ENCODE data around the gene SDK1.
"Not testable (repeated sequence)": the region's sequence is repeated elsewhere in the genome, so short reads cannot be mapped to it uniquely, and the experiment has no call there.

The SDK1 gene

DNA sequence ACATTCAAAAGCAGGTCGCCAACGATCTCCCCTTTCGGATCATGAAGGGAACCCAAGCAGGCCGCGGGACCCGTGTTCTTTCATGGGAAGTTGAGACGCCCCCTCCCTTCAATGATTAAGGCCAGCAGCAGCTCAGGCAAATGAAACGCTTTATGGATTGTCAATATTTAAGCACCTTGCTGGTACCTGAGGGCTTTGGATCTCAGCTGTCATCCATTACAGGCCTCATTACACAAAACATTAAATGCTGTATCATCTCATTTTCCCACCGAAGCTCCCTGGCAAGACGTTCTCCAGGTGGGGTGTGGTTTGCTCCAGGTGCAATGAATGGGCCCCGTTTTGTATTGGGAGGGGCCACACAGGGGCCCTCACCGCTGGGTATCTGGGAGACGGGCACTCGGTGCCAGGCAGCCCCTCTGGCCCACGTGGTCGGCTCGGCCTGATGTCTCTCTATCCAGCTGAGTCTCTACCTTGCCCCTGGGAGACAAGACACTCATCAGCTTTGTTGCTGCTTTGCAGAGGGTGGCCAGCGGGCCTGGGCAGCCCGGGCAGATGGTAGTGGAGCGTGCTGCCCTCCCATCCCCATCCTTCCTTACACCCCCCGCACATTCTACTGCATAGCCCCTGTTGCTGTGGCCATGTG is 925.0 kb downstream of the SDK1 start:
- DNase-seq (ENCODE audit: low read depth): no peak

DNA sequence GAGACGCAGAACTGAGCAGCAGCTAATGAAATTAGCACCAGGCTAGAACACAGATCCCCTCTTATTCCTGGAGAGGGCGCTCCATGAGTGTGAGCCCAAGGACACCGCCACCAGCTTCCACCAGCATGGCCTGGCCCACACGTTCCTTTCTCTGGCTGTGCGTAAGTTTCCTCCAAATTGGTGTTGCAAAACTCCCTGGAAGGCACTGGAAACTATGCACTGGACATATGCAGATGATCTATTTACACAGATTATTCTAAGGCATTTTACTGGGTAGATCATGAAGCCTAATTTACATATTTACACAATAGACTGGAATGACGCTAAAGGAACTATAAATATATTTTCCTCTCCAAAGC is 925.5 kb downstream of the SDK1 start:
- DNase-seq (ENCODE audit: low read depth): no peak

DNA sequence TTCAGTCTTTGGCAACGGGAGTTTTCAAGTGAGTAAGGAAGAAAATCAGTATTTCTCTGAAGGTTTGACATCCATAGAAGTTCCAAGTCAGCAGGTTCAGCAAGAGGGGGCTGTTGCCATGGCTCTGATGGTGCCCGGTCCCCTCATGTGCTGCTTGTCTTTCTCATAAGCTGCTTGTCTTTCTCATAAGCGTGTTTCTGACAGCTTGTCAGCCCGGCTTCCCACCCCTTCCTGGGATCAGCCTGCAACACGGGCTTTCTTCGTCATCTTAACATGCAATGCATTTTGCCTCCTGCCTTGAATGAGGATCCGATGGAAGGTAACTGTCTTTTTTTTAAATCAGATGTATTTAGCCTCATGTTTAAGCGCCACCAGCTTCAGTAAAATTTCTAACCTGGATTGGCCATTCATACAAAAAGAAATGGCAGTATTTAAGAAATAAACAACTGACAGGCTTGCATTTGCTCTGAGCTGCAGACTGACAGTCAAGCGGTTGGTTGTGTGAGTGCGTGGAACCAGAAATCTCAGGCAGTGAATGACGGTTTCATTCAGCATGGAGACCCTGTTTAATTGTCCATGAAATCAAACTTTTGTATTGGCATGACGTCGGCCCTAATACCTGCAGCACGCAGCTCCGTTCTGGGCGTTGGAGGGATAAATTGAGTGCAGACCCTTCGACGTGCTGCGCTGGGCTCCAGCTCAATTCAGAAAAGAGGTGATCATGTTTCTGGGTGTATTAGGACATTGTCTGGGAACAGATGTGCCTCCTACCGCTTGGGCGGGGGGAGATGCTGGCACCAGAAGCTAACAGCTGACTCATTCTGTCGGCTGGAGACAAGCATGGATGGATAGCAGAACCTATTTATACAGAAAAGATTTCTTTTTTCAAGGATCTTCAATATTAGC is 926.3 kb downstream of the SDK1 start:
- no peak for DNase-seq (ENCODE audit: low read depth)

DNA sequence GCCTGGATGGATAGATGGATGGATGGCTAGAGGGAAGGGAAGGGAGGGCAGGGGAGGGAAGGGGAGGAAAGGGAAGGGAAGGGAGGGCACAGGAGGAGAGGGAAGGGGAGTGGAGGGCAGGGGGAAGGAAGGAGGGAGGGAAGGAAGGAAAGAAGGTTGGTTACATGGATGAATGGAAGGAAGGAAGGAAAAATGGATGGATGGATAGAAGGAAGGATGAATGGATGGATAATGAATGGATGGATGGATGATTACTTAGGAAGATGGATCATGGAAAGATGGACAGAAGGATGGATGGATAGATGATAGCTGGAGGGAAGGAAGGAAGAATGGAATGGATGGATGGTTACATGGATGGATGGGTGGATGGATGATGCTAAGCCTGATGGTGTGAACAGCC is 929.3 kb downstream of the SDK1 start:
- DNase-seq (ENCODE audit: low read depth): no peak

DNA sequence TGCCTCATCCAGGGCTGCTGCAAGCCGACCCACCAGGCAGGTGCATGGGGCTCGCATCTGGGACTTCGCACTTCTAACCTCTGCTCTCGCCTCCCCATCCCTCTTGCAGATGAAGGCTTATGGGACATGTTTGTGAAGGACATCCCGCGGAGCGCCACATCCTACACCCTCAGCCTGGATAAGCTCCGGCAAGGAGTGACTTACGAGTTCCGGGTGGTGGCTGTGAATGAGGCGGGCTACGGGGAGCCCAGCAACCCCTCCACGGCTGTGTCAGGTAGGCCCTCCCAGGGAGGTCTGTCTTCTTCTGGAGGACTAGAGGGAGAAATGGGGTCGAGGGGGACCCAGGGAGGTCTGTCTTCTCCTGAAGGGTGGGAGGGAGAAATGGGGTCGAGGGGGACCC is 932.1 kb downstream of the SDK1 start:
- DNase-seq (ENCODE audit: low read depth): no peak

DNA sequence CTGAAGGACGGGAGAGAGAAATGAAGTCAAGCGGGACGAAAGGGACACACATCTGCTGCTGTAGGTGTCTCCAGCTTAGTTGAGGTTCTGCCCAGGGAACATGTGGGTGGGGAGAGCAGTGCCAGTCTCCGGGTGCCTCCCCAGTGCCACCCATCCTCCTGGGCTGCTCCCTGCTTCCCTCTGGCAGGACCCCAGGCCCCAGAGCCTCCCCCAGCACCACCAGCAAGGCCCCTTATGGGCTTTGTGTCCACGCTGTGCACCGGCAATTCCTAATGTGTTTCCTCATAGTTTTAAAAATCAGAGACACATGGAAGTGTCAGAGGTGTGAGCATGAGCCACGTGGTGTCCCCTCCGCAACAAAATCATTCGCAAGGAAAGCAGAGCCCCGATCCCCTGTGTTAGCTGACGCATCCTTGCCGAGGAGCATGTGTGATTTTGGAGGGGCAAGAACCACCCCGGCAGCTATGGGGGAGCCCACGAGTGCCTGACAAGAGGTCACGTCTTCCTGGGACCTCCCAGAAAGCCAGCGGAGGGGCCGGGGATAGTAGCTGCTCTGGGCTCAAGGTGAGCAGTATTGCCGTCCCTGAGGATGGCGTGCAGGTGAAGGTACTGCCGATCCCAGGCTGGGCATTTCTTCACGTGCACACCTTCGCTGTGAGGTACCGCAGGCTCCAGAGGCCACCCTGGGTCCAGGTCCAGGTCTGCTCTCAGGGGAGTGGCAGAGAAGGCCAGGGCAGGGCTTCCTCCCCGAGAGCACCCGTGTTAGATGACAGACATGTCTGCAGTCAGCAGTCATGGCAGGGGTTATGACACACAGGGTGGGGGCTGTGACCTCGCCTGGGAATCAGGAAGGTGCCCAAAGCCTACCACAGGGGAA is 932.8 kb downstream of the SDK1 start:
- no peak for DNase-seq (ENCODE audit: low read depth)

DNA sequence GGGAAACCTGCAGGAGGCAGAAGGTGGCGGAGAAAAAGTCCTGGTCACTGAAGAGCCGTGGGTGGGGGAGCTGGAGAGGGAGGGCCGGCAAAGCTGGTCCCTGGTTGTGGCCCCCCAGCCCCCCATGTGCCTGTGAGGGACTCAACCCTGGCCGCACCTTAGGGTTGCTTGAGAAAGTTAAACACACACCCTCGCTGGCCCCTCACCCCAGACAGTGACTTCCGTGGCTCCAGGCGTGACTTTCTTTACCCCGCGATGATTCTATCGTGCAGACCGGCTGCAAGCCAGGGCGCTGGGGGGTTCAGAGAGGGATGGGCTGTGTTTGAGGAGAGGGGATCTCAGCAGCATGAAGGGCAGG is 933.4 kb downstream of the SDK1 start:
- DNase-seq (ENCODE audit: low read depth): no peak

DNA sequence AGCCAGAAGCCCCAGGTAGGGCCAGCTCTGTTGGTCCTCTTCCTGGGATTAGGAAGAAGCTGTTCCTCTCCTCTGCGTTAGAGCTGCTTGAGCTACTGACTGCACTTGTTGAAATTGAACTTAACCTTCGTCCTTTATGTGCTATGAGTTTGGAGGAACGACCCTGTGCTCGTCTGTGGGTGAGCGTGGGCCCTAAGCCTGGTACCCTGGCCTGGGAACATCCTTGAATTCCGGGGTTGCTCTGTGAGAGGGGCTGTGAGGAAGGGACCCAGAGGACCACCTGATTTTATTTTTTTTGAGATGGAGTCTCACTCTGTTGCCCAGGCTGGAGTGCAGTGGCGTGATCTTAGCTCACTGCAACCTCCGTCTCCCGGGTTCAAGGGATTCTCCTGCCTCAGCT is 933.8 kb downstream of the SDK1 start:
- no peak for DNase-seq (ENCODE audit: low read depth)

DNA sequence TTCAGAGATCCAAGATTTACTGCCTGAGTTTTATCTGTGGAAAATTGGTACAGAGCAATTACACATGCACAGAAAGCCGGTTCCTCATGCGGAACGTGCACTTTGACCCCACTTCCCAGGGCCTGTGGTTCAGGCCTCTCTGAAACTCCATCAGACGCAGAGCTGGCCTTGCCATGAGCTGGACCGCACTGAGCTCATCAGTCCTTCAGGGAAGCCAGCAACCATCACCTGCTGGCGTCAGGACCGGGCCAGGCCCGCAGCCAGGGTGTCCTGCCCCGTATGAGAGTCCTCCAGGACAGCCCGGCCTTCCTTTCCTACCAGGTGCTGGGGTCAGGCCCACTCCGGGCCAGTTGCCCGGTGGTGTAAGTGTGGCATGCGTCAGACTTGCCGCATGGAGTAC is 934.5 kb downstream of the SDK1 start:
- DNase-seq (ENCODE audit: low read depth): no peak

DNA sequence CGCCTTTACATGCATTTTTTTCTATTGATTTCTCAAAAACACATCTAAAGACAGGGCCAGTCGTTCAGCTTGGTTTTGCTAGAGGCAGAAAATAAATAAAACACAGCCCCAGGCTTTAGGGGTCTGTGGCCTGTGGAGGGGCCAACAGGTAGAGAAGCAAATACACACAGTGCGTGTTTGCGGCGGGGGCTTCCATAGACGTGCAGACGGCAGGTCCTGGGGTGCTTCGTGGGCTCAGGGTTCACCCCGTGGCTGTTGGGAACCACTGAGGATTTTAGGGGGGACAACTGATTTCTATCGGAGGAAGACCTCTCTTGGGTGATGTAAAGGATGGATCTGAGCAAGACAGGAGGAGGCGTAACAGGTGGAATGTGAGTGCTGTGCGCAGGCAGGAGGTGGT is 935.3 kb downstream of the SDK1 start:
- no peak for DNase-seq (ENCODE audit: low read depth)

DNA sequence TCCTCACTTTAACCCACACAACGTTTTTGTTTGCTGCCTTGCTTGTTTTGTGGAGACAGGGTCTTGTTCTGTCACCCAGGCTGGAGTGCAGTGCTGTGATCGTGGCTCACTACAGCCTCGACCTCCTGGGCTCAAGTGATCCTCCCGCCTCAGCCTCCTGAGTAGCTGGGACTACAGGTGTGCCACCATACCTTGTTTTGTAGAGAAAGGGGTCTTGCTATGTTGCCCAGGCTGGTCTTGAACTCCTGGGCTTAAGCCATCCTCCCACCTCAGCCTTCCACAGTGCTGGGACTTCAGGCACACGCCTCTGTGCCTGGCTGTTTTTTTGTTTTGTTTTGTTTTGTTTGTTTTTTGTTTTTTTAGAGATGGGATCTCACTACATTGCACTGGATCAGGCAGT is 935.8 kb downstream of the SDK1 start:
- not testable (repeated sequence) for DNase-seq (ENCODE audit: low read depth)

DNA sequence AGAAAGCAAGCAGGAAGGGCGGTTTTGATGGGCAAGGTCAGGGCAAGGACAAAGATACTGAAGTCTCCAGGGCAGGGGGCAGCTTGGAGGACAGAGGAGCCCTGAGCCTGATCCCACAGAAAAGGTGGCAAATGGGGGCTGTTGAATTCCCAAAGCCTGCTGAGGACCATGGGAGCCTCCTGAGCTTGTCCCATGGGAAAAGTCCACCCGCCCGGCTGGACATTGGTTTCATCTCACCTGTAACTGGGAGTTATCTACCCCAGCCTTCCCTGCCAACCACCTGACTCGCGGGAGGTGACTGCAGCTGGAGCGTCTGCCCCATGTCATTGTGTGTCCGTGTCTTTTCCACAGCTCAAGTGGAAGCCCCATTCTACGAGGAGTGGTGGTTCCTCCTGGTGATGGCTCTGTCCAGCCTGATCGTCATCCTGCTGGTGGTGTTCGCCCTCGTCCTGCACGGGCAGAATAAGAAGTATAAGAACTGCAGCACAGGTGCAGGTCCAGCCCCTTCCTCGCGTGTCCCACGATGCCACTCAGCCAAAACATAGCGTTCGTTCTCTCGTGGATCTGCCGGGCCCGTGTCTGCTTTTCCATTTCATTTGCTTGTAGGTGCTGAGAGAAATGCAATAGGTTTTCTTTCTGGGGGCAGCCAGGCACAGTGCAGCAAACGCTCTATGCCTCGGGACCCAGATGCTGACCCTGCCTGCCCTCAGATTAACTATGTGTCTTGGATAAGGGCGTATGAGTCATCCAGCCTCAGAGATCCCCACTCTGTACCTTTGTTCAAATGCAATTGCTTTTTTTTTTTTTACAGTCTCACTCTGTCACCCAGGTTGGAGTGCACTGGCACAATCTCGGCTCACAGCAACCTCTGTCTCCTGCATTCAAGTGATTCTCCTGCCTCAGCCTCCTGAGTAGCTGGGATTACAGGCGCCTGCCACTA is 936.5 kb downstream of the SDK1 start:
- DNase-seq (ENCODE audit: low read depth): no peak

DNA sequence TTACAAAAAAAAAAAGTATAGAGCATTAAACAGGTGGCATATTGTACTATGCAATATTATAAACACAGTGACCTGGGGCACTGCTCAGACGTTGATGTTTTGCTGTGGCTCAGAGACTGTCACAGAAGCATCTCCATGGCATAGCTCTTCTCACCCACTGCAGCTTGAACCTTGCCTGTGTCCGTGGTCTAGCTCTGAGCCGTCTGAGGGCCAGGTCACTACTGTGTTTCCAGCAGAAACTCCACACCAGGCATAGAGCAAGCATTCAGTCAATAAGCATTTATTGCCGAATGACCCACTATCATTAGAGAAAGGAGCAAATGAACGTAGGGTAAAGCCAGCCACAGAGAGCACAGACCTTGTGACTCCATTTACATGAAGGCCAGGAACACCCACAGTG is 937.8 kb downstream of the SDK1 start:
- no peak for DNase-seq (ENCODE audit: low read depth)

DNA sequence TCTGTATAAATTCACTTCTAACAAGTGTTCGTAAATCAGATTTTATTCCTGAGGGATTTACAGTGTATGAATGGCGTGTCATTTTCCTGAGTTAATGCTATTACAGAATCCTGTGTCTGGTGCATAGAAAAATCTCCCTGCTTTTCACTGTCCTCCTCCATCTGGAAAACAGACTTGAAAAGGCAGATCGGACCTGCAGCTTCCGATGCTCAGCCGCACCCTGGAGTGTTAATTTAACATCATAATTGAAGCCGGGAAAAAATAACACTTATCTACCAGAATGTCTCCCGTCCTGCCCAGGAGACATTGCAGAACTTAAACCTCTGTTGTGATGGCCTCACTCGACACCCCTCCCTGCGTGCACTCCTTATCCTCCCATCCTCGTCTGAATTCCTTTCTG is 939.0 kb downstream of the SDK1 start:
- DNase-seq (ENCODE audit: low read depth): no peak

DNA sequence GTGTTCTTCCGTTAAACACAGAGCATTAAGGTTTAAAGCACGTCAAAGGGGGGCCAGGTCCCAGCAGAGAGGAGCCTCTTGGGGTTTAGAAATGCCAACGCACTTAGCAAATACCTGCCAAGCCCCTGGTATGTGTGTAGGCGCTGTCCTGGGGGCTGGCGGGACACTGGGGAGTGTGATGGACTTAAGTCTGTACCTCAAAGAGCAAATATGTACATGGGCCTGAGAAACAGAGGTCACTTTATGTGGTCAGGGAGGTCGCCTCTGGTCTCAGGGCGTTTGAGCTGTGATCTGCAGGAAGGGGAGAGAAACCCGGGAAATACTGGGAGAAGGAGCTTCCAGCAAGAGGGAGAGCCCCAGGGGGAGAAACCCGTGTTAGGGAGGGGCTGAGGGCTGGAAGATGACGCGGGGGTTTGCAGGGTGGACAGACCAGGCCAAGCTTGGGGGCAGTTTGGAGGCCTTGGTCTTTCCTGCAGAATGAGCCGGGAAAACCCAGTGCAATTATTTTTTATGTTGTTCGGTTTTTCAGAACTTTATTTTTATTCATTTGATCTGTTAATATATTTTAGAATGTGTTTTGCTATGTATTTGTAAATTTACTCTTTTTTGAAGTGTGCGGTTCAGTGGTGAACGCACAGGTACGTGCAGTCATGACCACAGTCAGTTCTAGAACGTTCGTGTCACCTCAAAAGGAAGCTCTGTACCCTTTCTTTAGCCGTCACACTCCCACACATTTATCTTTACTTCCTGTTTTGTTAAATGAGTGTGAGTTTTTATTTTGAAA is 939.7 kb downstream of the SDK1 start:
- no peak for DNase-seq (ENCODE audit: low read depth)

DNA sequence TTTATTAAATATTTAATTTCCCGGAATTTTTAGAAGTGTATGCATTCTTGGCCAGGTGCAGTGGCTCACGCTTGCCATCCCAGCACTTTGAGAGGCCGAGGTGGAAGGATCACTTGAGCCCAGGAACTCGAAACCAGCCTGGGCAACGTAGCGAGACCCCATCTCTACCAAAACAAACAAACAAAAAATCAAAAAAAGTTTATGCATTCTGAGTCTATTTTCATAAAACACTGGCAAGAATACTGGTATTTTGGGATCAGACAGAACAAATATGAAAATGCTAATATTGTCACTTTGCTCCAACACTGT is 940.2 kb downstream of the SDK1 start:
- DNase-seq (ENCODE audit: low read depth): no peak

DNA sequence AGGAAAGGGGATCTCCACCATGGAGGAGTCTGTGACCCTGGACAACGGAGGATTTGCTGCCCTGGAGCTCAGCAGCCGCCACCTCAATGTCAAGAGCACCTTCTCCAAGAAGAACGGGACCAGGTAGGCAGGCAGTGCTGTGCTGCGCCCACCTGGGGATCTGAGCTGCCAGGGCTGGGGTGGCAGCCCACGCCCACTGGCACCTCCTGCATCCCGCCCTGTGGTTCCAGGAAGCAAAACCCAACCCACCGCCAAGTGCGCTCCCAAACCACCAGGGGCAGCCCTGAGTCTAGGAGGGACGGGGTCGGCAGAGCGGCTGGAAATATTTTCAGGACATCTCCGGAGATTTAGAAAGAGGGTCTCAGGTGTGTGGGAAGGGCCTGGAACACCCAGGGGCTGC is 940.7 kb downstream of the SDK1 start:
- no peak for DNase-seq (ENCODE audit: low read depth)

DNA sequence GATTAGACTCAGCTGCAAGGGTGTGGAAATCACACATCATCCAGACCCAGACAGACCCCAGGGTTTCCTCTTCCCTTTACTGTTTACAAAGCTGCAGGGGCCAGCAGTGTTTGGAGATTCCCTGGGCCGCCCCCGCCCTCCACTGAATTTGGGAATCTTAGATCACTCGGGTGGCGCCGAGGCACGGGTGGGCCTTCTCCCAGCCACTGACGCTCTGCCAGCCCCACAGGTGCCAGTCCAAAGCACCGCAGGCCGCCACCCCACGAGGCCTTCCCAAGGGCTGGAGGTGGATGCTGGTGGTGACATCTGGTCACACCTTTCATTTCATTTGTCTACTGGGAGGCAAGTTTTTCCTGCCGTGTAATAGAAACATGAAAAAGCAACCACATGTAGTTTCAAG is 941.7 kb downstream of the SDK1 start:
- no peak for DNase-seq (ENCODE audit: low read depth)

DNA sequence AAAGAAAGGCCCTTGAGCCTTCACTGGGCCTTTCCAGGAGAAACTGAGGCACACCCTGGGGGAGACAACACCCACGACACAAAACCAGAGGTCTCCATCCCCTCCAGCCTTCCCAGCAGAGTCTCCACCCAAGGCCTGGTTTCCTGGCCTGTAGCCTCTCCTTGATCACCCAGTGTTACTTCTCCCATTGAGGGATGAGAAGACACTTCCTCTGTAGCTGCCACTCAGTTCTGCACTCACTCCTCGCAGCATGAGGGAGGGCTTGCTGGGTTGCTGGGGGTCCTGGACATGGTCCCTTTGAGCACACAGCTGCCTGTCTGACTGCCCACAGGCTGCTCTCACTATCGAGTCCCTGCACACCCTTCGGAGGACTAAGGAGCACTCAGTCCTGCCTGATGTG is 943.0 kb downstream of the SDK1 start:
- no peak for DNase-seq (ENCODE audit: low read depth)

DNA sequence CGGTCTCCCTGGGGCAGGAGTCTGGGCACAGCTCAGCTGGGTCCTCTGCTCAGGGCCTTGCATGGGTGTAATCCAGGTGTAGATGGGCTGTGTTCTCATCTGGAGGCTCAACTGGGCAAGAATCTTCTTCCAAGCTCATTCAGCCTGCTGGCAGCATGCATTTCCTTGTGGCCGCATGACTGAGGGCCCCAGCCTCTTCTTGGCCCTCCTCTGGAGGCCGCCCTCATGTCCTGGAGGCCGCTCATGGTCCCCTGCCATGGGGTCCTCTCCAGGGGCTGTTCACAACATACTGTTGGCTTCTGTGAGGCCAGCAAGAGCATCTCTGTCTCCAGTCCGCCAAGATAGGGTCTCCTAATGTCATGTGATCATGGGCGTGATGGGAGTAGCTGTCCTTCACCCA is 943.6 kb downstream of the SDK1 start:
- no peak for DNase-seq (ENCODE audit: low read depth)

Data from stimulated activated CD8-positive, alpha-beta memory T cell treated with anti-CD3 and anti-CD28 coated beads, Interleukin-4, amount 100 ng/mL, for 24 hours (primary cell).